NCI-H1417 (cell line): ENCODE measurements around the gene TTLL6.

Experiments
- DNase-seq, 3 experiments: peaks; one replicate each; lab custom pipeline; 2025; lab: John Stamatoyannopoulos, UW

The TTLL6 gene

DNA sequence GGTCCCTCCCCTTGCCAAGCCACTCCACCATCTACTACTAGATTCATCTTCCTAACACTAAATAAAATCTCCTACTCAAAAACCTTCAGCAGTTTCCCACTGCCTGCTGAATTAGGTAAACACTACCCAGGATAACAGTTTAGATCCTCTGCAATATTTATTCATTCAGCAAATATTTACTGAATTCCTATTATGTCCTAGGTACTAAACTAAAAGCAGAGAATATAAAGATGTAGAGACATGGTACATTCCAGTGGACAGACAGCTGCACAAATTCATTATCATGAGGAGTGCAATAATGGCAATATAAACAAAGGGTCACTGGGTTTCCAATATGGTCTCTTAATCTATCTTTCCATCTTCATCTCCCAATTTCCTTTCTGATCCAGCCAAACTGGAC lies 57.7 kb downstream of the TTLL6 start:
- DNase-seq, result no peak

DNA sequence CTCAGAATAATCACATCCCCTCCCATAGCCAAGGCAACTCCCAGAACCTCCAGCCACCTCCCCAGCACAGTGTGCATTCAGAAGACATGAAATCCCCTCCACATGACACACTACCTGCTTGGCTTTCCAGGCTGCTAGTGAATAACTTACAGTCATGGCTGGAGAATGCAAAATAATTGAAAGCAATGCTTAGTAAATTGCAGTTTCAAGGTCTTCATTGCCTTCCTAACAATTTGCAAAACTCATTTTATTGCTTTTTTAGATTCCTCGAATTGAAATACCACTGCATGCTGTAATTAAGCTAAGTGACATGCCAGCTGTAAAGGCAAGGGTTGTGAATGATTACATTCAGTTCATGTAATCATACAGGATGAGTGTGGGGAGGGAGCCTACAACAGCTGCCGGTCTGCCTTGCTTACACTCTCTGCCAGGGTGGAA lies 59.5 kb downstream of the TTLL6 start:
- DNase-seq, result peak in 1 of 3 experiments; percentile 31

DNA sequence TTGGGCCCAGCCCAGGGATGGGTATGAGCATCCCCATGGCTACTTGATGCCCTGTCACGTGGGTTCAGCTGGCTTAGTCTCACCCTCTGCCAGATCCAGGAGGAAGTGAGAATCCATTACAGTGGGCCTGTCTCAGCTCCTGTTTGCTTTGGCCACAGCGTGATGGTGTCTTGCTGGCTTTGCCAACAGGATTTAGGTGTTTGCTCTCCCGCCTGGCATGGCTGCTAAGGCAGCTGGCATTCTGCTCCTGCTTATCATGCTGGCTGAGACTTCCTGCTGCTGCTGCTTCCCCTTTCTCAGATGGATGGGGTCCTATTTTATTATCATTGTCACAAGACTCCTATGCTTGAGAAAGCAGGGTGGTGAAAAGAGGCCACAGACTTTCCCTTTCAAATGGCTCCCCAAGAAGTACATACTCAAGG lies 60.2 kb downstream of the TTLL6 start:
- DNase-seq, result peak in 2 of 3 experiments; percentile 10 to 47

DNA sequence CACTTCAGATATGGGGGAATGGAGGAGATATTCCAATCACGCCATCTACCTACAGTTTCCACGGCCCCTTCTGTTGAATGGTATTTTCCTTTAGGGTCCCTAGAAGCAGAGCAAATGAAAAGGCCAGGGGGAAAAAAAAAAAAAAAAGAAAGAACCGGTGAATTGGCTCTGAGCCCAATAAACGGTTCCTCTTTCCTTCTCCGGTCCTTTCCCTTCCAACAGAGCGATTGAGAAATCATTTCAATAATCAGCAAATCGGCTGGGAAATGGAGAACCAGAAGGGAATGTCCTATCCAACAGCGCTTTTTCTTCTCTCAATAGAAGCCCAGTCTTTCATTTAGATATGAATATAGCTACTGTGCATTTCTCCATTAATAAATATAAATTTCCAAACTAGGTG lies 61.7 kb downstream of the TTLL6 start:
- DNase-seq, result no peak

DNA sequence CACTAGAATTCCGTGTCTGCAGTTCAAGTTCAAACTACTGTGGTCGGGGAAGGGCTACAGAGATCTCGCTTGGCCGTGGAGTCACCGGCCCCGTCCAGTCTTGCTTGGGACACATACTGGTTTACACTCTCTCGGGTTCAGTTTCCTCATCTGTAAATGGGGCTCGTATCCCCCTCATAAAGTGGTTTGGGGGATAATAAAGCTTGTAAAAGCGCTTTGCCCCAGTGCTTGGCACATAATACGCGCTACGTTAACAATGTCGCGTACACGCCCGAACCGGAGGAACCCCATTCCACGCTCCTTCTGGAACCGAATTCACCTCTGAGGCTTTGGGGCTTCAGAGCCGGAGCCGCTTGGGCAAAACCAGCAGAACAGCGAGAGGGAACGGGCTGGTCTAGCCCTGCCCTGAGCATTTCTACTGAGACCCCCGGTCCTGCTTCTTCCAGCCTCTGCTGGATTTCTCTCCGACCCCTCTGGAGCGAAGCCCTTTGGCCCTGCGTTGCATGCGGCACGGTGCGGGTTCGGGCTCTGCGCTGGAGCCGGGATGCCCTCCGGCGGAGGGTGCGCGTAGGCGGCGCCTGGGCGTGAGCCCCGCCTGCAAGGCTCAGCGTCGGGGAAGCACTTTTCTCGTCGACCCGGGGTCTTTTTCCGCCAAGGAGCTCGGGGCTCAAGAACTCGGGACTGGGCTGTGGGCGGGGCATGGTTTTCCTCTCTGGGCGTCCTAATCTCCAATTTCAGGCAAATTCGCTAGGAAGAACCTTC lies 62.3 kb downstream of the TTLL6 start:
- no peak for DNase-seq

DNA sequence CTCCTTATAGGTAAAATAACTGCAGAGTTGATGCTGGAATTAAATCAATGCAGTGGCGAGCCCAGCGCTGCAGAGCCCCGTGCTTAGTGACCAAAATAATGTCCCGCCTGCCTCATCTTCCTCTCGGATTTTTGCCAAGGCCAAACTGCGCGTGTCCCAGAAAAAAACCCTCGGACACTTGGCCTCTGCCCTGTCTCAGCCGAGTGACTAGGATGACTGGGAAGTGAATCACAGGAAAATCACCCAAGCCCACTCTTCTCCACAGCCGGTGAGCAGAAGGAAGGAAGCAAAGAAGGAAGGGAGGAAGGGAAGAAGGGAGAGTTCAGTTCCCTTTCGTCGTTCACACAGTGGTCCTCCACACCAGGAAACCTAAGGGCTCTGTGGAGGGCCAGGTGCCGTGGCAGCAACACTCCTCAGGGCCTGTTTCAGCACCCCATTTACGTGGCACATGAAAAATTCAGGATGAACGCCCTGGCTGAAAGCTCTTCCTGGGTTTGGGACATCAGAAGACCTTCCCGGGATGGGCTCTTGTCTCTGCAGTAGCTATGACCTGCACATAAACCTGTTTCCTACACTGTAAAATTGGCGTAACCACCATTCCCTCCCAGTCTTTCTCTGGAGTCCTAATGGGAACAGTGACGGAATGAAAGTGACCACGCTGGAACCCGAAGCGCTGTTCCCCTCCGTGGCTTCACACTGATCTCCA lies 63.1 kb downstream of the TTLL6 start:
- no peak for DNase-seq

DNA sequence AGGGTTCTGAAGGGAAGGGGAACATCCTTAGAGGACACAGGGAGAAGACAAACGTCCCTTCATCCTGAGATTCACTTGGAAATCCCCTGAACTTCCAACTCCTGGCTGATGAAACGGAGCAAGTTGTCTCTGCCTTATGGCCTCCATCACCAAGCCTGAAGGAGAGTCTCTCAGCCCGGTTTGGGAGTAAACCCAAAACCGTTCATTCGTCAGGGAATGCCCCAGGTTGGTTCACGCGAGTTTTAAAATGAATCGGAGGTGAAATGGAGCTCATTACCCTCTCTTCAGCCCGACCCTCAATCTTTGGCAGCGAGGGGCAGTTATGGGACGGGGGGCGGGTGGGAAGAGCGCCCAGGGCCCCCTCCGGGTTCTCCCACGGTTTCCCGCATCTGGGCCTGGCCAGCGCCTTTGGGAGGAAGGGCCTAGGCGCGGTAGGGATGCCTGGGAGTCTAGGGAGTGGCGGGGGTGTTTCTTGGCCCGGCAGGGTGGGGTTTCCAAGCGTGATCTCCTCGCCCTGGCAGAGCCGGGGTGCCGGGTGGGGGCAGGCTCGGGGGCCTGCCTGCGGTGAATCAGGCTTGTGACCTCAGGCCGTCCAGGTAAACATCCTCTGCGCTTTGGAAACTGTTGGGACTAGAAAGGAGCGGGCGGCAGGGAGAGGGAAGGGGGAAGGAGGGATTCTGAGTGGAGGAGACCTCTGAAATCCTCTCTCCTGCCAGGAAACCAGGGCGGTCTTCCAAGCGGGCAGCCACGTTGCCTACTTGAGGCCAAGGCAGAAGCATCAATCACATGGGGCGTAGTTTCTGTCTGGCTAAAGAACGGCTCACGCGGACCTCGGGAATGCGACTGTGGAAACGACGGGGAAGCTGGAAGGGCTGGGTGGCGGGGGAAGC lies 64.4 kb downstream of the TTLL6 start:
- DNase-seq, result no peak

DNA sequence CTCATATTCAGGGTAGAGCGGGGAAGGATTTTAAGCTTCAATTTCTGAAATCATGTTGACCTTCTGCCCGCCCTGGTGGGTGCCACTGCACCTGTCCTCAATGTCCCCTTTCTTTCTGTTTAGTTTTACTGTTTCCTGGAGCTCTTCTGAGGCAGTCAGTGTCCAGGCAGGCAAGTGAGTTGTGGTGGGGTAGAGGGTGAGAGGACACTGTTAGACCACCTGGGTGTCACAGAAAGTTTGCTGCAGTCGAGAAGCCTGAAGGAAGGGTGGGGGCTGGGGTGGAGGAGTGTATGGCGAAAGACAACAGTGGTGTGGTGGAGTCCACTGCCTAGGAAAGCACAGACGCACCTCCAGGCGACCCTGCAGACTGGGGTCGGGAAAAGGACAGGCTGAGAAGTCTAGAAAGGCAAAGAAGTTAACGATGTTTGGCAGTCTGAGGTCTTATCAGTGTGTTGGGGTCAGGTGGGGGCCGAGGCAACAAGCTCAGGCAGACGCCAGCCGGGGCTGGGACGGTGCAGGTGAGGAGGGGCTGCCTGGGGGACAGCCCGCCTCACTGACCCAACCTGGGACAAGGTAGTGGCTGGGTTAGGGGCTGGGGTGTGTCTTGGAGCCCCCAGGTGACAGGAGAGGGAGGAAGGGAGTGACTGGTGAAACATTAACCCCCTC lies 65.2 kb downstream of the TTLL6 start:
- no peak for DNase-seq

DNA sequence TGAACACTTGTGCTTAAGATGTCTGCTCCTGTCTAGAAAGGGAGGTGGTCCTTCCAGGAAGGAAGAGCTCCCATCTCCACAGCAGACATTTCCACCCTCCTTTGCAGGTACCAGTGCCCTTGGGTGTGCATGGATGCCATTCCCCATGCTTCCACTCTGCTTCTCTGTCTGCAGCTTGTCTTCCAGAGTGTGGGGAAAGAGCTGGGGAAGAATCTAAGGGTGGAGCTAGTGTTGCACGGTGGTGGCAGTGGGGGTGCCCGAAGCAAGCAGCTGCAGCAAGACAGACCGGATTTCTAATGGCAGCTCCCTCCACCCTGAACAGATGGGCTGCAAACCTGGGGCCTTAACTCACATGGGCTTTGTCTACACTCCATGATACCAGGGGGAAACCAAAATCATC lies 65.9 kb downstream of the TTLL6 start:
- DNase-seq, result peak in 2 of 3 experiments; percentile 2 to 5

DNA sequence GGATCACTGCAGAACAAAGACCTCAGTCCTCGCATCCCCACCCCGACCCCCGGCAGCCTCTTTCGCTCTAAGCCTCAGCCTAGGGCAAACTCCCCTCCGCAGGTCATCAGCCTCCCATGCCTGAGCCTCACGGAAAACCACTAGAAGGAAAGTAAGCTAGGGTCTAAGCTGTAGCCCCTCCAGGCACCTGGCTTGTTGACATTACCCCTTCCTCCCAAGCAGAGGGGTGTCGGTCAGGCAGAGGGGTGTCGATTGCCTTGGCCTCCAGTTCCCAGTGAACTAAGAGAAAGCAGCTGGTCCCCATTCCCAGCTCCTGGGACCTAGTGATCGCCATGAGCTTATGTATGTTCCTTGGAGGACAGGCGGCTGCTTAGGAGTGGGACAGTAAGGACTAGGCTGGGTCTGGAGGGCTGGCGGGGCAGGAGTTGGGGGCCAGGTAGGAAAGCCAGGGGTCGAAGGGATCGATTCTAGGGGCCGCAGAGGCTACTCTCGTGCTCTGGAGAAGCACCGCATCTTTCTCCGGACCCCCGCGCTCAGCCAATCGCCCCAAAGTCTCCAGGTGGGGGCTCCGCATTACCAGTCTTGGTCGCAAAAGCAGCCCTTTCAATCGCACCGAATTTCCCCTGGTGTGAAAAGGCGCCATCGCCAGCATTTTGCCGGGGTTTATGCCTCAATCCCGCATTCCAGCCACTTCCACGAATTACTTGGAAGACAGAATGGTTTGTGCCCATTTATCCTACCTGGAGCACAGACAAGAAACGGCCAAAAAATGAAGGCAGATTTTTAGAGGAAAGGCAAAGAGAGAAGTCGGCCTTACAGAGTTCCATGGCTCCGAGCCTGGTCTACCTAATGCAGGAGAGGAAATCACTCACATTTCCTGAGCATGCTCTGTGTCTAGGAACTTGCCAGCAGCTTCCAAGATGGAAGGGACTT lies 67.1 kb downstream of the TTLL6 start:
- DNase-seq, result no peak

DNA sequence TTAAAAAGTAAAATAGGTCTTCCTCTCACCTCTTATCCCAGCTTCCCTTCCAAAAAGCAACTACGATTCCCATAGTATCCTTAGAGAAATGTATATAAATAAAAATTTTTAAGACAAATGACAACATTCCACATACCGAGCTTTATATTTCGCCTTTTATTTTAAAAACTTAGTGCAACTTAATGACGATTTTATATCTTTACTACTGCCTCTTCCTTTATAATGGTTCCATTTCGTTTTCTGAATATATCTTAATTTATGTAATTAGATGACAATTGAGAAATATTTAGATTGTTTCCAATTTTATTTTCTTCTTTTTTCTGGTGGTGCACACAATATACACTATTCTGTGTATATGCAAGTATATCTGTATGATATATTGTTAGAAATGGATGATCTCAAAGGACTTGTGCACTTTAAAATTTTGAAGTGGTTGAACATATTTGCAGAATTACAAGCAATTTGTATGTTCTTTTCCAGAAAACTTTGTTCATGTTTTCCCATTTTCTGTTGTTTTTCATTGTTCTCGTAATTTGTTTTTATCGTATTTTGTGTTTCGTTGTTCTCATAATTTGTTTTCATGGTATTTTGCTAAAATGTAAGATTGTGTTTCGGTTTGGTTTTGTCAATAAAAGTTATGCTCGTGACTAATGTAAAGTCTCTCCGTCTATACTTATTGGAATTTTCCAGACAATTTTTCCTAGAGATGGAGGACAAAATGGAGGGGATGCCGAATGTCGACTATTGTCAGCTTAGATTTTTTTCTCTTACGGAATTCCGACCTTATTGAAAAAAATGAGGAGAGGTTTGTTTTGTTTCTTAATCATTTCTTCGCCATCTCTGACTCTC lies 68.1 kb downstream of the TTLL6 start:
- DNase-seq, result no peak

DNA sequence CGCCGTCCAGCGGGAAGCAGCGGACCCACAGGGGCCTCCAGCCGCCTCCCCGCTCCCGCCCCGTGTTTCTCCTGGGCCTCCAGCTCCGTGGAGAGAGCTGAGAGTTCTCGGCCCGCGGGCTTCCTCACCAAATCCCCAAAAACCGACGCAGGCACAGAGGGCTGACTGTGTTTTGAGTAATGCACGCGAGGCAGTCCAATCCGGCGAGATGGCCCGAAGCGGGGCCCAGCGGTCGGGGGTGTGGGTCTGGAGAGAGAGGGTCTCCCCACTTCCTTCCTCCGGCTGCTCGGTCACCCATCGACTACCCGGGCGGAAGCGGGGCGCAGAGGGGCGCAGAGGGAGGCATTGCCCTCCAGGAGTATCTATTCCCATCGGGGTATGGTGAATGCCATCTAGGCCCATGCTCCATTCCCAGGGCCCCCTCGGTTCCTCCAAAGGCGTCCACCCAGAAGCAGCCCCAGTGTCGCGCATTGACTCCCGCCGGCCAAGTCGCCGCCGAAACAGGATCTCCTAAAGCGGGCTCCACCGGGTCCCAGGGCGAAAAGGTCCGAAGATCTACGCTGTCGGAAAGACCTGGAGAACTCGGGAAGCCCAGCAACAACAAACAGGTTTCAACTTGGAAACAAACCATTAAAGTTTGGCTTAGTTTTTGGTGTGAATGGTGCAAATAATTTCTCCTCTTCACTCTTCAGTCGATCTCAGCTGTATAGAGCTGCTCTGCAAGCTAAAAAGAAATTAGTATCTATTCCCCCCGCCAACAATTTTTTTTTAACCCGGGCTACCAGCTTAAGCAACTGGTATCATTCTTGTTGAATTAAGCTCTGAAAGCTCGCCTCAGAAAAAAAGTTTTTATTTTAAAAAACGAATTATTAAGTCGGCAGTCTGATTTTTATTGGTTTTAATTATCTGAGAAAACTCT lies 69.3 kb downstream of the TTLL6 start:
- no peak for DNase-seq

DNA sequence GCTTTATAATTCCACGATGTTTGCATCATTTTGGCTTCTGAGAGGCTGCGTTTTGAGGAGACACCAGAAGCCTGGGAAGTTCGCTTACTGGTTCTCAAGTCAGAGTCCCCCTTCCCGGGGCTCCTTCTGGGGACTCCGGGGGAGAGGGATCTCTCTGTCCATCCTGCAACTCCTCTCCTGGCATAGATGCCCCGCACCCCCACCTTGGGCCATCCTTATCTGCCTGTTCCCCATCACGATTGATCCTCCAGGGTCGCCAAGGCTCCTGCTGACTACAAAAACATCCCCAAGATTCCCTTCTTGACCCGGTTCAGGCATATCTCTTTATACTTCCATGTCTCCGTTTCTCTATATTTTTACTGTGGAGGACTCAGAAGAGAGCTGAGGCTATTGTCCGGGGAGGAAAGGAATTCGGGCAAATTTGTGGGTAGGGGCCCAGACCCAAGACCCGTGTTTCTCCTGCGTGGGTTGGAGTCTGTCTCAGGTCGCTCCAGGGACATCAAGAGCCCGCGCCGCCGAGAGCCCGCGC lies 70.0 kb downstream of the TTLL6 start:
- no peak for DNase-seq

DNA sequence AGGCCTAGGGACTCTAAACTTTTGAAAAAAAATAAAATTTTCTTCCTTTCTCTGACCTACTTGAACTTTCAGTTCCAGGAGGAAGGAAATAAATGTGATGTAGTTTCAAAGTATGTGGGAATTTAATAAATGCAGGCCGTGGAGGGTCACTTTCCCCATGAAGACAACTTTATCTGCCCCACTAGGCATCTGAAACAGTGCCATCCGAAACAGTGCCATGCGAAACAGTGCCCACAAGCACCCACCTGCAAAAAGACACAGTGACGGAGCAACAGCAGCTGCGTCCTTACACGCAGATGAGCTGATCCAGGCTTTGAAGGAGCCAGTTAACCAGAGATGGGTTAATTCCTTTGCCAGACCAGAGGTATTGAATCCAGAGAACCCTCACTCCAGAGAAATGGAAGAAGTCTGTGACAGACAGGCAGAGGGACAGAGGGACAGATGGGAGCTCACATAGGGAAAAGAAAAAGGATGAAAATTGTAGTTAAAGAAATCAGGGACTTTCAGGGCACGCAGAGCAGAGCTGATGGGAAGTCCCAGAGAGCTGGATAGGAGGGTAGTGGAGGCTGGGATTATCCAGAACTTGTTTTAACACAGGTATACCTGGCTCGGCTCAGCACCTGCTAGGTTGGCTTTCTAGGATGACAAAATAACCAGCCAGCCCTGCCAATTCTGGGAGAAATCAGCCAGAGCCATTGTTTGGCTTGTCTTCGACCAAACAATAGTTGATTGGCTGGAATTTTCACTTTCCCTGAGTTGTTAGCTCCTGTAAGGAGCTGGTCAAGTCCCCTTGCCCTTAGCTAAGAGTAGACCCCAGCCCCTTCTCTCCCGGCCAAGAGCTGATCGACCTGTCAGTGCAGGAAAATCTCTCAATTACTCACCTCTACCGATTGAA lies 71.4 kb downstream of the TTLL6 start:
- no peak for DNase-seq

DNA sequence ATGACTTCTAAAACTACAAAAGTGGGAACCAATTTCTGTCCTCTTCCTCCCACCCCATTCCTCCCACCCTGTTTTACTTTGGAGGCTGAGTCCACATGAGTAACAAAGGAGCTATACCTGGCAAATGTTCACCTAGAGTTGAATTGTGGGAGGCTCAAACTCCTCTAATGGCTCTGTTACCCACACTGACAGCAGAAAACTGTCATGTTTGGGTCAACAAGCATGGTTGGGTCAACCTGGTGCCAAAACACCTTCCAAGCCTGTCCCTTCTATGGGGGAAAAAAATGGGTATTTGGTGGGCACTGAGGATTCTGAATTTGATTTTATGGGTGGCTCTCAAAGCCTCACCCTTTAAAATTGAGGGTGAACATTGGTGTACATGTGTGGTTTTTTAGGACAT lies 76.5 kb downstream of the TTLL6 start:
- DNase-seq, result no peak

DNA sequence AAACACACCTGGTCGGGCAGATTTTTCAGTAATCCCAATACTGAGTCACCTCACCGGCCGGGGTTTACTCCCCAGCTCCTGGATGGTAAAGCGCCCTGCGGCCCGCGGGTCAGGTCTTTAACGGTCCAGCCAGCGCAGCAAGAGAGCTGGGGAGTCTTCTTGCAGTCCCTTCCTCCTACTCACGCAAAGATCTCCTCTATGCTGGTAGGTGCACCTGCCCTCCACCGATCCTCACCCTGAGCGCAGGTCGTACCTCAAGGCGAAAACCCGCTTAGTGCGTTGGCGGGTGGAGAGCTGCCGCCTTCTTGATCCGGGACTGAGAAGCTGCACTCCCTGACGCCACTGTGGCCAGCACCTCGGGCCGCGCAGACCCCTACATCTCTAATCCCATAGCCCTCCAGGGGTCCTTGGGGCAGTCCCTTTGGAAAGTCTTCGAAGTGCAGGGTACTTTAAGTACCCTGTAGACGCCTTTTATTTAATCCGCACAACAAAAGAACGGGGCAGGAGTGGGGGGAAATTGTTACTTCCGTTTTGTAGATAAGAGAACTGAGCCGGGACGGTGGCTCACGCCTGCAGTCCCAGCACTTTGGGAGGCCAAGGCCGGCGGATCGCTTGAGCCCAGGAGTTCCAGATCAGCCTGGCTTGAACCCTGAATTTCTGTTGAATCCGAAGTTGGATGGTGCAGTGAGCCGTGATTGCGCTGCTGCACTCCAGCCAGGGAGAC lies 78.1 kb downstream of the TTLL6 start:
- no peak for DNase-seq

DNA sequence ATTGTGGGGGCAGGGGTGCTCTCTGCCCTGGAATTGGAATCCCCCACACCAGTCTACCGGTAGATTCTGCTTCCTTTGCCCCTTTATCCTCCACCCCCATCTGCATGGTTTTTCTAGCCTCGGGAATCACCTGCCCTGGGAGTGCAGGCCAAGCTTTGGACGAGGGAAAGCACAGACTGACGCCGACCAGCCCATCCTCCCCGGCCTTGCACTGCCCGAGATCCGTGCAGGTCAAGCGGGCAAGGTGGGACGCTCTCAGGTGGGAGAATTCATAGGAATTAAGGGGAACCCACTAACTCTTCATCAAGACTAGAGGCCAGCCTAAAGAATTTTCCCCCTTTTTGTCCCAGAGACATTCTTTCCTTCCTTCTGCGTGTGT lies 78.6 kb downstream of the TTLL6 start:
- DNase-seq, result no peak
